ENCODE measurements around the gene SMCO4.

DNA sequence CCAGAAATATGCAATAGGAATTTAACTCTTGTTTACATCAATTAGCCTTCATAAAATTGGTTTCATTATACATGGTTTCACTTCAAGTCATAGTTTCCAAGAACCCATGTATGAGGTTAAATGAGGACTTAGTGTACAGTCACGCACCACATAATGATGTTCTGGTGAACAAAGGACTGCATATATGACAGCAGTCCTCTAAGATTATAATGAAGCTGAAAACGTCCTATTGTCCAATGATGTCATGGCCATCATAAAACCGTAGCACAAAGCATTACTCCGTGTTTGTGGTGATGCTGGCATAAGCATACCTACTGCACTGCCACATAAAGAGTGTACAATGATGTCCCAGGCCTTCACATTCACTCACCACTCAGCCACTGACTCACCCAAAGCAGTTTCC is 31.1 kb downstream of the SMCO4 start:
- TF ChIP-seq, protein P1, sequence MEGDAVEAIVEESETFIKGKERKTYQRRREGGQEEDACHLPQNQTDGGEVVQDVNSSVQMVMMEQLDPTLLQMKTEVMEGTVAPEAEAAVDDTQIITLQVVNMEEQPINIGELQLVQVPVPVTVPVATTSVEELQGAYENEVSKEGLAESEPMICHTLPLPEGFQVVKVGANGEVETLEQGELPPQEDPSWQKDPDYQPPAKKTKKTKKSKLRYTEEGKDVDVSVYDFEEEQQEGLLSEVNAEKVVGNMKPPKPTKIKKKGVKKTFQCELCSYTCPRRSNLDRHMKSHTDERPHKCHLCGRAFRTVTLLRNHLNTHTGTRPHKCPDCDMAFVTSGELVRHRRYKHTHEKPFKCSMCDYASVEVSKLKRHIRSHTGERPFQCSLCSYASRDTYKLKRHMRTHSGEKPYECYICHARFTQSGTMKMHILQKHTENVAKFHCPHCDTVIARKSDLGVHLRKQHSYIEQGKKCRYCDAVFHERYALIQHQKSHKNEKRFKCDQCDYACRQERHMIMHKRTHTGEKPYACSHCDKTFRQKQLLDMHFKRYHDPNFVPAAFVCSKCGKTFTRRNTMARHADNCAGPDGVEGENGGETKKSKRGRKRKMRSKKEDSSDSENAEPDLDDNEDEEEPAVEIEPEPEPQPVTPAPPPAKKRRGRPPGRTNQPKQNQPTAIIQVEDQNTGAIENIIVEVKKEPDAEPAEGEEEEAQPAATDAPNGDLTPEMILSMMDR (conservative IDR thresholded peaks at IDR 0.05 in 1 of 2, IDR thresholded peaks at IDR 0.05 in 1 of 2; ENCODE audit: low read depth in 1 of 2, low read length in 2 of 2) = no peak
- TF ChIP-seq EZH2 (IDR thresholded peaks at IDR 0.05; ENCODE audit: low read length, missing control alignments) = no peak
